Fibroblast of lung (primary cell): Measurements from ENCODE around the gene SLC7A14.

Experiments
- CTCF ChIP-seq, 2 donors: IDR thresholded peaks in 1 of 2; conservative IDR thresholded peaks in 1 of 2; 1 replicate in 1 of 2; 2 replicates in 1 of 2; pipeline ENCODE4 v1.5.1; 2011 to 2012; ENCODE audit warnings: low read length in 2 of 2, control low read depth in 1 of 2, inconsistent platforms in 1 of 2, low read depth in 1 of 2, mild to moderate bottlenecking in 1 of 2
- EZH2 ChIP-seq: IDR thresholded peaks from 2 replicates; pipeline ENCODE4 v1.5.1; 2012; ENCODE audit warnings: low read length, control low read depth, mild to moderate bottlenecking; ENCODE audit errors: missing control alignments

DNA sequence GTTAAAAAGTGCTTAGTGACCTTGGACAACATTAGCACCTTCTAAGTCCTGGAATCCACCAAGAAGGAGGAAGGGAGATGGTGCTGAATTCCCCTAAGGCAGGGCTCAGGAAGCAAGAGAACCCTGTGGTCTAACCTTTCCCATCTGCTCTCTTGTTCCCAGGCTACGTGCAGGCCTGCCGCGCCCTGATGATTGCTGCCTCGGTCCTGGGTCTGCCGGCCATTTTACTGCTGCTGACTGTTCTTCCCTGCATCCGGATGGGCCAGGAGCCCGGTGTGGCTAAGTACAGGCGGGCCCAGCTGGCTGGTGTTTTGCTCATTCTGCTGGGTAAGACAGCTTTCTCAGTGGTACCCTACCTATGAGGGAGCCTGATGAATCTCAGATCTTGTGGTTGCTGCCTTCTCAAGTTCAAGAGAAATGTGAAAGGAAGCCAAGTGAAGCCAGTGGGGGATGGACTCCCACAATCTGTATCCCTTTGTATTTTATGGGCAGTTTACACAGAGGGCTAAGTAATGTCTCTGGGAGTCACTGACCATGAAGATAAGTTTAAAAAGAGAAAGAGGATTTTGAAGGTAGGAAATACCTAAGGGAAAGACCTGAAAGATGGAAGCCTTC lies 162.8 kb downstream of the SLC7A14 start:
- no peak for TF ChIP-seq CTCF (conservative IDR thresholded peaks at IDR 0.05 in 1 of 2, IDR thresholded peaks at IDR 0.05 in 1 of 2; ENCODE audit: low read depth in 1 of 2, low read length in 2 of 2)
- TF ChIP-seq EZH2, result no peak
